ENCODE data around the gene APOL3.

GRCh38 chr22:36103891-36104290 lies 56.7 kb downstream of the APOL3 start:
- no peak for TF ChIP-seq SMAD3 (CRISPR knock-in tag; IDR thresholded peaks at IDR 0.05)
- no peak for TF ChIP-seq ZGPAT (CRISPR knock-in tag; IDR thresholded peaks at IDR 0.05)
- TF ChIP-seq ZNF143 (CRISPR knock-in tag; IDR thresholded peaks at IDR 0.05): no peak
- TF ChIP-seq CEBPB (IDR thresholded peaks at IDR 0.05; ENCODE audit: borderline replicate concordance, low read depth, low read length): no peak
- no peak for TF ChIP-seq POLR2AphosphoS5 (IDR thresholded peaks at IDR 0.05; ENCODE audit: low read depth, low read length)
- TF ChIP-seq ZNF589 (CRISPR knock-in tag; conservative IDR thresholded peaks at IDR 0.05): no peak

Data from HepG2 (cell line).